SU-DHL-6 (cell line): Measurements from ENCODE around the gene RPIA.

Experiments used
- H2AFZ ChIP-seq: fragments of 200-600 bp; sonication (generic); 2 replicates; pipeline ENCODE4 v1.6.1; 2014; ENCODE audit warnings: low read depth, mild to moderate bottlenecking, moderate library complexity, mixed read lengths, antibody characterized with exemption, low read length; ENCODE audit not compliant: severe bottlenecking
- H3F3A ChIP-seq: fragments of 200-600 bp; shearing (Covaris generic); 2 replicates; pipeline ENCODE4 v1.6.0; 2016; ENCODE audit warnings: antibody characterized with exemption, mild to moderate bottlenecking; ENCODE audit not compliant: insufficient read depth
- H3K27ac ChIP-seq: fragments of 200-600 bp; sonication (generic); 2 replicates; pipeline ENCODE4 v1.5.1; 2016; ENCODE audit warnings: low read depth, mild to moderate bottlenecking, low read length, moderate library complexity, mixed read lengths
- H3K27me3 ChIP-seq: fragments of 200-600 bp; sonication (generic), shearing (Covaris generic); 2 replicates; pipeline ENCODE4 v1.6.0; 2014; ENCODE audit warnings: mild to moderate bottlenecking, low read length
- H3K36me3 ChIP-seq: fragments of 200-600 bp; sonication (generic); 2 replicates; pipeline ENCODE4 v1.6.1; 2014; ENCODE audit warnings: mild to moderate bottlenecking, low read length, mixed read lengths
- H3K4me2 ChIP-seq: fragments of 300-600, 200-600 bp; shearing (Covaris generic), sonication (generic); 2 replicates; pipeline ENCODE4 v1.6.0; 2014; ENCODE audit warnings: low read length, low read depth, mild to moderate bottlenecking; ENCODE audit not compliant: poor library complexity, severe bottlenecking
- H3K4me3 ChIP-seq: fragments of 200-600 bp; sonication (generic); 2 replicates; pipeline ENCODE4 v1.5.1; 2014; ENCODE audit warnings: antibody characterized with exemption, low read length, mild to moderate bottlenecking, mixed read lengths; ENCODE audit not compliant: insufficient read depth, poor library complexity, severe bottlenecking
- H3K79me2 ChIP-seq: fragments of 200-600 bp; sonication (generic); 2 replicates; pipeline ENCODE4 v1.6.1; 2014; ENCODE audit warnings: mild to moderate bottlenecking, low read length, moderate library complexity; ENCODE audit not compliant: insufficient read depth
- H3K9ac ChIP-seq: fragments of 200-600 bp; sonication (generic); 2 replicates; pipeline ENCODE4 v1.7.0; 2014; ENCODE audit warnings: mild to moderate bottlenecking, low read length
- H3K9me2 ChIP-seq: fragments of 200-600 bp; sonication (generic); replicated peaks from 2 replicates; pipeline ENCODE4 v1.6.1; 2014; ENCODE audit warnings: low read length; ENCODE audit not compliant: insufficient read depth
- H3K9me3 ChIP-seq: fragments of 200-600 bp; sonication (generic); 2 replicates; pipeline ENCODE4 v1.6.1; 2014; ENCODE audit warnings: low read length, mixed read lengths; ENCODE audit not compliant: insufficient read depth
- H4K20me1 ChIP-seq: fragments of 200-600 bp; sonication (generic); 2 replicates; pipeline ENCODE4 v1.6.1; 2014; ENCODE audit warnings: low read depth, mild to moderate bottlenecking, antibody characterized with exemption, low read length, moderate library complexity, mixed read lengths
- EZH2phosphoT487 ChIP-seq: fragments of 200-600 bp; sonication (generic), shearing (Covaris generic); conservative IDR thresholded peaks from 2 replicates; pipeline ENCODE4 v1.6.1; 2018; ENCODE audit warnings: mild to moderate bottlenecking, antibody characterized with exemption, low read length, moderate library complexity, mixed read lengths
- TF ChIP-seq, protein P1 (sequence below): fragments of 200-600 bp; sonication (generic); IDR thresholded peaks from one replicate; pipeline ENCODE4 v1.5.1; 2017; ENCODE audit warnings: antibody characterized with exemption, mild to moderate bottlenecking, low read length, moderate library complexity; ENCODE audit not compliant: insufficient read depth, poor library complexity, severe bottlenecking

Gene RPIA

DNA sequence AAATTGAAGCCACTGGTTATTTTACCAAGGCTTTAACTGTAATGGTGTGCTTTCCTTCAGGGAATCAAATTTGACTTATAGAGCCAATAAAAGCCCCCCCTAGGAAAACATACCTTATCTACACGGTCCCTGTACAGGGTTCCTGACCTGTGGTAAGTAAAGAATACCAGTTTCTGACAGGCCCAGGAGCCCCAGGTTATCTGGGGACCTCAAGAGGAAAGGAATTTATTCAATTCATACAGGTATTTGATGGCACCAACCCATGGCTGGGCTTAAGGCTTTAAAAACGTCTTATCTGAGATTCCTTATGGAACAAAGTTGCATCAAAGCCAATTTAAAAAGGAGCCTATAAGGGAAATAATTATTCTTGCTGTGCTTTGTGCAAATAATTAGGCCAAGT lies 7.0 kb upstream of the RPIA start:
- no peaks in the 10 kb centered on the region for H3K36me3 ChIP-seq
- H3K9me3 ChIP-seq: peaks cover 36% of the 10 kb centered on the region; the same call in 1 of the 2 replicates
- H3K27me3 ChIP-seq: no peaks in the 10 kb centered on the region
- no peaks in the 10 kb centered on the region for H3K79me2 ChIP-seq
- no peak overlapping the region for H3K27ac ChIP-seq
- TF ChIP-seq, protein P1, sequence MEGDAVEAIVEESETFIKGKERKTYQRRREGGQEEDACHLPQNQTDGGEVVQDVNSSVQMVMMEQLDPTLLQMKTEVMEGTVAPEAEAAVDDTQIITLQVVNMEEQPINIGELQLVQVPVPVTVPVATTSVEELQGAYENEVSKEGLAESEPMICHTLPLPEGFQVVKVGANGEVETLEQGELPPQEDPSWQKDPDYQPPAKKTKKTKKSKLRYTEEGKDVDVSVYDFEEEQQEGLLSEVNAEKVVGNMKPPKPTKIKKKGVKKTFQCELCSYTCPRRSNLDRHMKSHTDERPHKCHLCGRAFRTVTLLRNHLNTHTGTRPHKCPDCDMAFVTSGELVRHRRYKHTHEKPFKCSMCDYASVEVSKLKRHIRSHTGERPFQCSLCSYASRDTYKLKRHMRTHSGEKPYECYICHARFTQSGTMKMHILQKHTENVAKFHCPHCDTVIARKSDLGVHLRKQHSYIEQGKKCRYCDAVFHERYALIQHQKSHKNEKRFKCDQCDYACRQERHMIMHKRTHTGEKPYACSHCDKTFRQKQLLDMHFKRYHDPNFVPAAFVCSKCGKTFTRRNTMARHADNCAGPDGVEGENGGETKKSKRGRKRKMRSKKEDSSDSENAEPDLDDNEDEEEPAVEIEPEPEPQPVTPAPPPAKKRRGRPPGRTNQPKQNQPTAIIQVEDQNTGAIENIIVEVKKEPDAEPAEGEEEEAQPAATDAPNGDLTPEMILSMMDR: no peak
- TF ChIP-seq EZH2phosphoT487: no peak
- H4K20me1 ChIP-seq: no peaks in the 10 kb centered on the region
- no peaks in the 10 kb centered on the region for H3F3A ChIP-seq
- H3K9me2 ChIP-seq: no peaks in the 10 kb centered on the region
- H3K4me2 ChIP-seq: no peak overlapping the region
- no peak overlapping the region for H3K4me3 ChIP-seq
- no peak overlapping the region for H2AFZ ChIP-seq
- H3K9ac ChIP-seq: no peak overlapping the region

DNA sequence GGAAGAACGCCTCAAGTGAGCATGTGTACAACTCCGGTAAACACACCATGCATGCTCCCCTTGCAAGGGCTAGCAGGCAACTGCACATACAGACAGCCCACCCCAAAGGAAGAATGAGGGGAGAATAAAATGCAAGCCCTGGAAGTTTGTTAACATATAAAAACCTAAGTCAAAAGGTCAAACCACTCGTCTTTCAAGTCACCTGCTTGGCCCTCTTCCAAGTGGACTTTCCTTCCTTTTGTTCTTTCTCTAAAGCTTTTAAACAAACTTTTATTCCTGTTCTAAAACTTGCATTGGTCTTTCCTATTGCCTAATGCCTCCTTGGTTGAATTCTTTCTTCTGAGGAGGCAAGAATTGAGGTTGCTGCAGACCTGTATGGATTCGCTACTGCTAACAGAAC lies 5.2 kb upstream of the RPIA start:
- H2AFZ ChIP-seq: no peak overlapping the region
- no peaks in the 10 kb centered on the region for H4K20me1 ChIP-seq
- no peaks in the 10 kb centered on the region for H3K9me2 ChIP-seq
- no peaks in the 10 kb centered on the region for H3K36me3 ChIP-seq
- no peak overlapping the region for H3K4me2 ChIP-seq
- no peaks in the 10 kb centered on the region for H3K79me2 ChIP-seq
- peaks cover 36% of the 10 kb centered on the region; the same call in 1 of the 2 replicates for H3K9me3 ChIP-seq
- no peak for TF ChIP-seq EZH2phosphoT487
- TF ChIP-seq, protein P1: no peak
- H3K27me3 ChIP-seq: no peaks in the 10 kb centered on the region
- no peak overlapping the region for H3K4me3 ChIP-seq
- no peak overlapping the region for H3K9ac ChIP-seq
- no peaks in the 10 kb centered on the region for H3F3A ChIP-seq
- H3K27ac ChIP-seq: no peak overlapping the region

DNA sequence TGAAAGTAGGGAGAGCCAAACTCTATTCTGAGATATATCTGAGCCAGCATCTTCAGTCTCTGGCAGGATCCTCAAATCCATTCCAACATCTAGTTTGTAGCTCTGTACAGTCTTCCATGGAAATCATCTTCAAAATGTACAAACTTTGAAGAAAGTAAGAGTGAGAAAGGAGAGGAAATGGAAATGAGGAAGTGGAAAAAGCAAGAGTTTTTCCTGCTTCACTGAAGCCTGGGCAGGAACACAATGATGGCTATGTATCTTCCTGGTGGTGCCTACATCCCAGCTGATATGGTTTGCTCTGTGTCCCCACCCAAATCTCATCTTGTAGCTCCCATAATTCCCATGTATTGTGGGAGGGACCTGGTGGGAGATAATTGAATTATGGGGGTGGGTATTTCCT lies 4.1 kb upstream of the RPIA start:
- no peak overlapping the region for H3K9ac ChIP-seq
- H3K79me2 ChIP-seq: peaks cover 7% of the 10 kb centered on the region
- no peaks in the 10 kb centered on the region for H3K27me3 ChIP-seq
- H3K4me3 ChIP-seq: no peak overlapping the region
- H3F3A ChIP-seq: no peaks in the 10 kb centered on the region
- H3K36me3 ChIP-seq: no peaks in the 10 kb centered on the region
- H2AFZ ChIP-seq: no peak overlapping the region
- H3K27ac ChIP-seq: no peak overlapping the region
- H3K9me2 ChIP-seq: no peaks in the 10 kb centered on the region
- TF ChIP-seq EZH2phosphoT487: no peak
- TF ChIP-seq, protein P1: no peak
- H4K20me1 ChIP-seq: no peaks in the 10 kb centered on the region
- H3K4me2 ChIP-seq: no peak overlapping the region
- peaks cover 29% of the 10 kb centered on the region; the same call in 1 of the 2 replicates for H3K9me3 ChIP-seq
